Right cardiac atrium (tissue), 5 donors: ENCODE data around the gene CCDC137. TPM values are rescaled to one million over a fixed set of nuclear protein-coding genes. Genes with fewer than 3 reads are reported as not detected.
A peak's percentile ranks its signal among the peaks of the same experiment; 100 is the strongest.

Experiments used
- ATAC-seq, 2 donors: fragments of 200-7000 bp; cut with Tn5 transposase; one replicate each; pipeline versions ENCODE4 v1.8.0 to v1.9.1; 2020; ENCODE audit warnings: moderate library complexity in 2 of 2, mild to moderate bottlenecking in 1 of 2
- DNase-seq, 3 donors: peaks; one replicate each; pipeline ENCODE4 v3.0.0-alpha.2; 2020
- H3K27ac ChIP-seq: one replicate; pipeline ENCODE4 v1.5.1; 2013; ENCODE audit warnings: mild to moderate bottlenecking, low read length, control low read depth, moderate library complexity
- H3K27me3 ChIP-seq: one replicate; pipeline ENCODE4 v1.6.1; 2013; ENCODE audit not compliant: control insufficient read depth, insufficient read depth
- H3K4me1 ChIP-seq: one replicate; pipeline ENCODE4 v1.6.1; 2013; ENCODE audit warnings: low read length; ENCODE audit not compliant: control insufficient read depth, insufficient read depth
- H3K4me3 ChIP-seq: one replicate; pipeline ENCODE4 v1.5.1; 2013; ENCODE audit warnings: low read length, control low read depth
- H3K9me3 ChIP-seq: one replicate; pipeline ENCODE4 v1.6.1; 2013; ENCODE audit warnings: low read length; ENCODE audit not compliant: control insufficient read depth
- WGBS: extraction: QIAGEN DNeasy Blood & Tissue Kit; methylation state at CpG from one replicate; pipeline ENCODE4 v1.1.7; 2013; 5-methylcytosine and 5-hydroxymethylcytosine counted together
- intact Hi-C, 4 donors: fragments of 100-400 bp; cut with DNase I; formaldehyde crosslinking; loops; one replicate each; pipeline versions ENCODE4 v1.11.0 to v1.14.0; 2022 to 2023
- polyA plus RNA-seq: library from polyadenylated mRNA; stranded (reverse); fragments of 200-250 nt; gene quantifications from one replicate; pipeline ENCODE4 v1.2.3, GENCODE V29; 2013
- total RNA-seq, 4 donors: library from RNA; stranded (reverse); fragmentation: NEBNext Ultra II Directional; extraction: Animal tissue kit (Norgen Biotek cat#: 25700); gene quantifications; one replicate each; pipeline ENCODE4 v1.2.1, GENCODE V29; 2021
- donor health status: healthy with polysubstance abuse.
- donor health status: DM: no; HTN: yes; CAD: no.
- donor health status: DM: no; HTN: no; CAD: no.
- donor health status: DM: no; HTN: yes; CAD: no; lungs with severe emphysema.
- donor health status: DM: yes; HTN: yes; CAD: no.

The CCDC137 gene
- total and polyA plus RNA-seq, 5 donors = 5.0 to 10.9 (median 7.2) TPM

GRCh38 chr17:81651692-81652091 lies 14.8 kb upstream of the CCDC137 start:
- WGBS = 70% methylated on average over 10 of the region's 10 CpGs
- Histone ChIP-seq H3K27me3 (no peaks in the 10 kb centered on the region), H3K27ac (no peak overlapping the region), H3K9me3 (no peaks in the 10 kb centered on the region), H3K4me1 (no peaks in the 10 kb centered on the region), H3K4me3 (no peak overlapping the region)
- no peak for ATAC-seq
- no peak for DNase-seq
- intact Hi-C loops = no loop called here

GRCh38 chr17:81652906-81653771 lies 13.4 kb upstream of the CCDC137 start:
- intact Hi-C loops = no loop called here
- Histone ChIP-seq H3K27me3 (no peaks in the 10 kb centered on the region), H3K27ac (no peak overlapping the region), H3K9me3 (no peaks in the 10 kb centered on the region), H3K4me1 (no peaks in the 10 kb centered on the region), H3K4me3 (no peak overlapping the region)
- ATAC-seq (no peak), DNase-seq (peak in 1 of 3 donors; percentile 41)
- whole genome bisulfite sequencing = 31% methylated on average over 27 of the region's 27 CpGs

- WGBS = 77% methylated on average over 18 of the region's 18 CpGs
- no peaks in the 10 kb centered on the region for H3K9me3 ChIP-seq
- intact Hi-C loops = no loop called here
- DNase-seq (no peak), ATAC-seq (peak in 1 of 2 donors; percentile 22)
- no peaks in the 10 kb centered on the region for H3K4me1 ChIP-seq
- H3K27ac ChIP-seq = no peak overlapping the region
- no peak overlapping the region for H3K4me3 ChIP-seq
- no peaks in the 10 kb centered on the region for H3K27me3 ChIP-seq
Observed at GRCh38 chr17:81655378-81656117, 11.0 kb upstream of the CCDC137 start.

- Histone ChIP-seq H3K9me3 (no peaks in the 10 kb centered on the region), H3K27me3 (no peaks in the 10 kb centered on the region), H3K4me3 (no peak within 1 kb of the TSS), H3K27ac (no peak within 1 kb of the TSS), H3K4me1 (no peaks in the 10 kb centered on the region)
- intact Hi-C loops = no loop called here
- 72% methylated on average over 15 of the region's 15 CpGs for WGBS
- DNase-seq = peak in 1 of 3 donors; percentile 31
- ATAC-seq = no peak
Observed at GRCh38 chr17:81656118-81656743, 10.3 kb upstream of the CCDC137 start, which contains the start of gene PDE6G. Gene PDE6G (minus strand): TSS chr17:81656542. CDS start chr17:81653305, 3,237 bp downstream.

GRCh38 chr17:81656835-81657234 lies 9.7 kb upstream of the CCDC137 start:
- WGBS = 44% methylated on average over 4 of the region's 4 CpGs

GRCh38 chr17:81659038-81659437 lies 7.5 kb upstream of the CCDC137 start:
- ATAC-seq (no peak), DNase-seq (no peak)
- intact Hi-C loops = no loop called here
- no peaks in the 10 kb centered on the region for H3K4me1 ChIP-seq
- H3K4me3 ChIP-seq = no peak overlapping the region
- H3K27me3 ChIP-seq = no peaks in the 10 kb centered on the region
- no peaks in the 10 kb centered on the region for H3K9me3 ChIP-seq
- no peak overlapping the region for H3K27ac ChIP-seq
- WGBS = 60% methylated on average over 5 of the region's 5 CpGs

More at GRCh38 chr17:81656835-81657234, 9.7 kb upstream of the CCDC137 start:
- Histone ChIP-seq H3K27ac (no peak overlapping the region), H3K27me3 (no peaks in the 10 kb centered on the region), H3K9me3 (no peaks in the 10 kb centered on the region), H3K4me1 (no peaks in the 10 kb centered on the region), H3K4me3 (no peak overlapping the region)
- intact Hi-C loops = no loop called here
- DNase-seq (peak in 1 of 3 donors; percentile 30), ATAC-seq (no peak)

GRCh38 chr17:81660441-81660840 lies 6.1 kb upstream of the CCDC137 start:
- Histone ChIP-seq H3K9me3 (no peaks in the 10 kb centered on the region), H3K27me3 (no peaks in the 10 kb centered on the region), H3K4me1 (peaks cover under 1% of the 10 kb centered on the region), H3K4me3 (no peak overlapping the region), H3K27ac (no peak overlapping the region)
- intact Hi-C loops = no loop called here
- ATAC-seq (no peak), DNase-seq (peak in 1 of 3 donors; percentile 7)
- 92% methylated on average over 9 of the region's 9 CpGs for WGBS

GRCh38 chr17:81662002-81662401 lies 4.5 kb upstream of the CCDC137 start:
- 91% methylated on average over 4 of the region's 4 CpGs for WGBS
- Histone ChIP-seq H3K27me3 (no peaks in the 10 kb centered on the region), H3K4me1 (peaks cover 2% of the 10 kb centered on the region), H3K27ac (no peak overlapping the region), H3K9me3 (no peaks in the 10 kb centered on the region), H3K4me3 (no peak overlapping the region)
- intact Hi-C loops = no loop called here
- ATAC-seq (no peak), DNase-seq (no peak)

- Histone ChIP-seq H3K4me3 (no peak overlapping the region), H3K27ac (no peak overlapping the region), H3K9me3 (no peaks in the 10 kb centered on the region), H3K4me1 (peaks cover 2% of the 10 kb centered on the region), H3K27me3 (no peaks in the 10 kb centered on the region)
- WGBS = 73% methylated on average over 7 of the region's 7 CpGs
- intact Hi-C loops = no loop called here
- DNase-seq (peak in 1 of 3 donors; percentile 40), ATAC-seq (no peak)
Observed at GRCh38 chr17:81664051-81664470, 2.5 kb upstream of the CCDC137 start.

GRCh38 chr17:81665205-81666091 lies 1.1 kb upstream of the CCDC137 start:
- ATAC-seq = peak; percentile 33 to 44
- Histone ChIP-seq H3K27ac (peak overlapping the region; percentile 68), H3K27me3 (no peaks in the 10 kb centered on the region), H3K9me3 (no peaks in the 10 kb centered on the region), H3K4me1 (peaks cover 2% of the 10 kb centered on the region), H3K4me3 (peak overlapping the region; percentile 74)
- intact Hi-C loops = no loop called here
- 61% methylated on average over 30 of the region's 30 CpGs for WGBS
- DNase-seq = peak in 2 of 3 donors; percentile 58 to 60
